Sigmoid colon (tissue), 3 donors: ENCODE data around the gene KCNIP3.

ENCODE experiments used
- POLR2A ChIP-seq, 2 donors: fragments of 450-650 bp; IDR thresholded peaks; one replicate each; pipeline ENCODE4 v1.6.1; 2016; ENCODE audit warnings: antibody characterized with exemption in 2 of 2, mild to moderate bottlenecking in 2 of 2, moderate library complexity in 2 of 2
- TF ChIP-seq, protein P1 (sequence below), 4 experiments: fragments of 450-650 bp in 3 of 4; fragments of 200-600 bp in 1 of 4; IDR thresholded peaks; one replicate each; pipeline ENCODE4 v1.5.1; 2016 to 2019; ENCODE audit warnings: antibody characterized with exemption in 4 of 4, mild to moderate bottlenecking in 3 of 4, moderate library complexity in 2 of 4

DNA sequence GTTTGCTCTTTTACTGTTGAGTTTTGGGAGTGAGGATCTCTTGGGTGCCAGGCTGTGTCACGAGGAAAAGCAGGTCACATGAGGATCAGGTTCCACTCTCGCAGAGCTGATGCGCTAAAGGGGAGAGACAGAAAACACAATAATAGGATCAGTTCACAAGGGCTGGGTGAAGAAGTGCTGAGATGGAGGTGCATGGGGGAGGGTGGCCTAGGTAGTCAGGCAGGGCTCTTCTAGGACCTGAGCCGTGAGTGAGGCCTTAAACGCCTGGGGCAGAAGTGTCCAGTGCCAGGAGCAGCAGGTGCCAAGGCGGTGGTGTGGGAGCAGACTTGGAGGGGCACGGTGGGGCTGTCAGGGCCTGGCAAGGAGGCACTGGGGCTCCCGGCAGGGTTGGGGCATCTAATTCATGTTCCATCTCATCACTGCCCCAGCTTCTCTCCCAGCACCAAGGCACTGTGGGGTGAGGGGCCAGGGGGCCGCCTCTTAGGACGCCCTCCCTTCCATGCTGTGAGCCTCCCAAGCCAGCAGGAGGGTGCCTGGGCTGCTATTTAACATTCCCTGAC lies 9.3 kb downstream of the KCNIP3 start:
- TF ChIP-seq, protein P1, sequence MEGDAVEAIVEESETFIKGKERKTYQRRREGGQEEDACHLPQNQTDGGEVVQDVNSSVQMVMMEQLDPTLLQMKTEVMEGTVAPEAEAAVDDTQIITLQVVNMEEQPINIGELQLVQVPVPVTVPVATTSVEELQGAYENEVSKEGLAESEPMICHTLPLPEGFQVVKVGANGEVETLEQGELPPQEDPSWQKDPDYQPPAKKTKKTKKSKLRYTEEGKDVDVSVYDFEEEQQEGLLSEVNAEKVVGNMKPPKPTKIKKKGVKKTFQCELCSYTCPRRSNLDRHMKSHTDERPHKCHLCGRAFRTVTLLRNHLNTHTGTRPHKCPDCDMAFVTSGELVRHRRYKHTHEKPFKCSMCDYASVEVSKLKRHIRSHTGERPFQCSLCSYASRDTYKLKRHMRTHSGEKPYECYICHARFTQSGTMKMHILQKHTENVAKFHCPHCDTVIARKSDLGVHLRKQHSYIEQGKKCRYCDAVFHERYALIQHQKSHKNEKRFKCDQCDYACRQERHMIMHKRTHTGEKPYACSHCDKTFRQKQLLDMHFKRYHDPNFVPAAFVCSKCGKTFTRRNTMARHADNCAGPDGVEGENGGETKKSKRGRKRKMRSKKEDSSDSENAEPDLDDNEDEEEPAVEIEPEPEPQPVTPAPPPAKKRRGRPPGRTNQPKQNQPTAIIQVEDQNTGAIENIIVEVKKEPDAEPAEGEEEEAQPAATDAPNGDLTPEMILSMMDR (IDR thresholded peaks at IDR 0.05): no peak
- TF ChIP-seq POLR2A (IDR thresholded peaks at IDR 0.05): no peak
